ENCODE results near the gene SYT1. TPM values are rescaled to one million over a fixed set of nuclear protein-coding genes. Genes with fewer than 3 reads are reported as not detected.
A peak's percentile ranks its signal among the peaks of the same experiment; 100 is the strongest.

Gene SYT1
- total and polyA plus RNA-seq, 2 experiments from 2014 or later = 48.7 to 51.7 TPM

DNA sequence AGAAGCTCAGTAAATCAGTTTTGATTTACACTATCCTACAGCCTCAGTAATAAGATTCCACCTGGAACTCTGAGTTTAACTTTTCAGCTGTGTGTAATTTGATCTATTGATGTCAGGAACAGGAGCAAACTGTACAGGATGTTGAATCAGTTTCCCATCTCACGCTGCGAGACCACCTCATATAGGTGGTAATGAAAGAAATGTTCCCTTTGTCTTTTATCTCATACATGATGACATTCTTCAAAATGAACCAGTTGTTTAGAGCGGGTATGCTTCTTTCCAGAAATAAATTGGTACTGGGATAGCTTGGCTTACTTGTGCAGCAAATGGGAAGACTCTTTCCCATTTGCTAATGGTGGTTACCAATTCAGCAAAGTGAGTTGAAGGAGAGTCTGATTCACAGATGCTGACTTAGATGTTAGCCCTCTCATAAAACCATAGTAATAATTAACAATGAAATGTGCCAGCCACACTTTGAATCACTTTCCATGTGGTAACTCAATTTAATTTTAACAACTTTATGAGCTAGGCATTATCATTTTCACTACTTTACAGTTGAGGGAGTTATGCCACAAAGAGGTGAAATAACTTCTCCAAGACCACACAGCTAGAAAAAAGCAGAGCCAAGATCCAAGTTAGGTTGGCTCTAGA lies 574.7 kb downstream of the SYT1 start:
- H3K4me3 ChIP-seq = no peak overlapping the region
- H3K4me1 Mint-ChIP-seq = peaks cover 15% of the 10 kb centered on the region
- no peak overlapping the region for H3K27ac Mint-ChIP-seq
- no peaks in the 10 kb centered on the region for H4K20me1 ChIP-seq (replicated peaks; ENCODE audit: insufficient read depth)
- no peak overlapping the region for H3K4me2 ChIP-seq
- ATAC-seq = no peak
- H3K4me3 Mint-ChIP-seq = no peak overlapping the region
- H3K9me3 Mint-ChIP-seq = no peaks in the 10 kb centered on the region
- H3K36me3 ChIP-seq (ENCODE audit: insufficient read depth) = peaks cover under 1% of the 10 kb centered on the region; the same call in 1 of the 2 replicates
- no peaks in the 10 kb centered on the region for H3K27me3 Mint-ChIP-seq (ENCODE audit: insufficient read depth, low read depth, poor library complexity)
- TF ChIP-seq, protein P1, sequence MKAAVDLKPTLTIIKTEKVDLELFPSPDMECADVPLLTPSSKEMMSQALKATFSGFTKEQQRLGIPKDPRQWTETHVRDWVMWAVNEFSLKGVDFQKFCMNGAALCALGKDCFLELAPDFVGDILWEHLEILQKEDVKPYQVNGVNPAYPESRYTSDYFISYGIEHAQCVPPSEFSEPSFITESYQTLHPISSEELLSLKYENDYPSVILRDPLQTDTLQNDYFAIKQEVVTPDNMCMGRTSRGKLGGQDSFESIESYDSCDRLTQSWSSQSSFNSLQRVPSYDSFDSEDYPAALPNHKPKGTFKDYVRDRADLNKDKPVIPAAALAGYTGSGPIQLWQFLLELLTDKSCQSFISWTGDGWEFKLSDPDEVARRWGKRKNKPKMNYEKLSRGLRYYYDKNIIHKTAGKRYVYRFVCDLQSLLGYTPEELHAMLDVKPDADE (IDR thresholded peaks at IDR 0.05) = no peak
- TF ChIP-seq, protein P2, sequence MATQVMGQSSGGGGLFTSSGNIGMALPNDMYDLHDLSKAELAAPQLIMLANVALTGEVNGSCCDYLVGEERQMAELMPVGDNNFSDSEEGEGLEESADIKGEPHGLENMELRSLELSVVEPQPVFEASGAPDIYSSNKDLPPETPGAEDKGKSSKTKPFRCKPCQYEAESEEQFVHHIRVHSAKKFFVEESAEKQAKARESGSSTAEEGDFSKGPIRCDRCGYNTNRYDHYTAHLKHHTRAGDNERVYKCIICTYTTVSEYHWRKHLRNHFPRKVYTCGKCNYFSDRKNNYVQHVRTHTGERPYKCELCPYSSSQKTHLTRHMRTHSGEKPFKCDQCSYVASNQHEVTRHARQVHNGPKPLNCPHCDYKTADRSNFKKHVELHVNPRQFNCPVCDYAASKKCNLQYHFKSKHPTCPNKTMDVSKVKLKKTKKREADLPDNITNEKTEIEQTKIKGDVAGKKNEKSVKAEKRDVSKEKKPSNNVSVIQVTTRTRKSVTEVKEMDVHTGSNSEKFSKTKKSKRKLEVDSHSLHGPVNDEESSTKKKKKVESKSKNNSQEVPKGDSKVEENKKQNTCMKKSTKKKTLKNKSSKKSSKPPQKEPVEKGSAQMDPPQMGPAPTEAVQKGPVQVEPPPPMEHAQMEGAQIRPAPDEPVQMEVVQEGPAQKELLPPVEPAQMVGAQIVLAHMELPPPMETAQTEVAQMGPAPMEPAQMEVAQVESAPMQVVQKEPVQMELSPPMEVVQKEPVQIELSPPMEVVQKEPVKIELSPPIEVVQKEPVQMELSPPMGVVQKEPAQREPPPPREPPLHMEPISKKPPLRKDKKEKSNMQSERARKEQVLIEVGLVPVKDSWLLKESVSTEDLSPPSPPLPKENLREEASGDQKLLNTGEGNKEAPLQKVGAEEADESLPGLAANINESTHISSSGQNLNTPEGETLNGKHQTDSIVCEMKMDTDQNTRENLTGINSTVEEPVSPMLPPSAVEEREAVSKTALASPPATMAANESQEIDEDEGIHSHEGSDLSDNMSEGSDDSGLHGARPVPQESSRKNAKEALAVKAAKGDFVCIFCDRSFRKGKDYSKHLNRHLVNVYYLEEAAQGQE (IDR thresholded peaks at IDR 0.05; ENCODE audit: unreplicated experiment) = no peak
- TF ChIP-seq ZNF114 (CRISPR knock-in tag; IDR thresholded peaks at IDR 0.05) = no peak
- no peak for DNase-seq (ENCODE audit: low spot score)
- H3K27me3 ChIP-seq (ENCODE audit: insufficient read depth) = no peaks in the 10 kb centered on the region
- H3F3A ChIP-seq (replicated peaks; ENCODE audit: low read depth) = no peaks in the 10 kb centered on the region
- no peaks in the 10 kb centered on the region for H3K79me2 ChIP-seq (replicated peaks; ENCODE audit: insufficient read depth)
- peaks cover 3% of the 10 kb centered on the region; the same call in 1 of the 3 replicates for H3K36me3 Mint-ChIP-seq (ENCODE audit: low read depth)
- 0 out of 2 replicates have a peak, but pooled peaks cover 6% of the 10 kb centered on the region for H3K9me2 ChIP-seq (ENCODE audit: insufficient read depth)
- H3K4me1 ChIP-seq (ENCODE audit: insufficient read depth) = peaks cover 8% of the 10 kb centered on the region
- no peak overlapping the region for H2AFZ ChIP-seq
- no peak overlapping the region for H3K27ac ChIP-seq (ENCODE audit: low read depth)

DNA sequence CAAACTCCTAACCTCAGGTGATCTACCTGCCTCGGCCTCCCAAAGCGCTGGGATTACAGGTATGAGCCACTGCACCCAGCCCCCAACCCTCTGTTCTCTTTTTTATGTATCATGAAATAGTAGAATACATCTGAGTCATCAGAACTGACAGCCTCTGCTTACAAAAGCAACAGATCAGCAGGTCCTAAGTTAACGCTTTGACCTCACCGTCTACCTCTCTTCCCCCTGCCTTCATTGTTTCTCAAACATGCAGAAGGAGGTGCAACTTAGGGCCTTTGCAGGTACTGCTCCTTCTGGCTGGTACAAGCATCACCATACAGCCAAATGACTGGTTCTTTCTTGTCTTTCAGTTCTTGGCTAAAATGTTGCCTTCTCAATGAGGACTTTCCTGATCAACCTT lies 577.0 kb downstream of the SYT1 start:
- H3F3A ChIP-seq (replicated peaks; ENCODE audit: low read depth) = no peaks in the 10 kb centered on the region
- H3K79me2 ChIP-seq (replicated peaks; ENCODE audit: insufficient read depth) = no peaks in the 10 kb centered on the region
- H3K4me3 Mint-ChIP-seq = no peak overlapping the region
- H3K27me3 Mint-ChIP-seq (ENCODE audit: insufficient read depth, low read depth, poor library complexity) = no peaks in the 10 kb centered on the region
- DNase-seq (ENCODE audit: low spot score) = peak; percentile 31
- no peak overlapping the region for H3K27ac ChIP-seq (ENCODE audit: low read depth)
- H4K20me1 ChIP-seq (replicated peaks; ENCODE audit: insufficient read depth) = no peaks in the 10 kb centered on the region
- peaks cover 9% of the 10 kb centered on the region for H3K36me3 Mint-ChIP-seq (ENCODE audit: low read depth)
- H2AFZ ChIP-seq = no peak overlapping the region
- H3K4me1 Mint-ChIP-seq = peaks cover 15% of the 10 kb centered on the region
- no peak overlapping the region for H3K4me2 ChIP-seq
- peak; percentile 82 for ATAC-seq
- no peaks in the 10 kb centered on the region for H3K9me3 Mint-ChIP-seq
- H3K27ac Mint-ChIP-seq = peak overlapping the region; percentile 49; the same call in 1 of the 2 replicates
- no peak overlapping the region for H3K4me3 ChIP-seq
- no peaks in the 10 kb centered on the region for H3K27me3 ChIP-seq (ENCODE audit: insufficient read depth)
- peaks cover 10% of the 10 kb centered on the region for H3K36me3 ChIP-seq (ENCODE audit: insufficient read depth)
- H3K9me2 ChIP-seq (ENCODE audit: insufficient read depth) = 0 out of 2 replicates have a peak, but pooled peaks cover 6% of the 10 kb centered on the region
- peaks cover 8% of the 10 kb centered on the region for H3K4me1 ChIP-seq (ENCODE audit: insufficient read depth)
- TF ChIP-seq STAT1 (IDR thresholded peaks at IDR 0.05; ENCODE audit: unreplicated experiment) = no peak
- TF ChIP-seq ZNF114 (CRISPR knock-in tag; IDR thresholded peaks at IDR 0.05) = no peak
- TF ChIP-seq, protein P2 (IDR thresholded peaks at IDR 0.05; ENCODE audit: unreplicated experiment) = no peak
- no peak for TF ChIP-seq CREB1 (CRISPR knock-in tag; IDR thresholded peaks at IDR 0.05; ENCODE audit: low read depth)
- TF ChIP-seq JUNB (IDR thresholded peaks at IDR 0.05; ENCODE audit: unreplicated experiment) = no peak
- no peak for TF ChIP-seq NANOG (IDR thresholded peaks at IDR 0.05; ENCODE audit: borderline replicate concordance)
- TF ChIP-seq POLR2AphosphoS5 (IDR thresholded peaks at IDR 0.05; ENCODE audit: low read depth) = no peak
- TF ChIP-seq EZH2phosphoT487 (IDR thresholded peaks at IDR 0.05; ENCODE audit: unreplicated experiment) = no peak
- TF ChIP-seq, protein P1 (IDR thresholded peaks at IDR 0.05) = no peak
- TF ChIP-seq EZH2 (IDR thresholded peaks at IDR 0.05; ENCODE audit: low read depth, unreplicated experiment) = no peak
- TF ChIP-seq, protein P3, sequence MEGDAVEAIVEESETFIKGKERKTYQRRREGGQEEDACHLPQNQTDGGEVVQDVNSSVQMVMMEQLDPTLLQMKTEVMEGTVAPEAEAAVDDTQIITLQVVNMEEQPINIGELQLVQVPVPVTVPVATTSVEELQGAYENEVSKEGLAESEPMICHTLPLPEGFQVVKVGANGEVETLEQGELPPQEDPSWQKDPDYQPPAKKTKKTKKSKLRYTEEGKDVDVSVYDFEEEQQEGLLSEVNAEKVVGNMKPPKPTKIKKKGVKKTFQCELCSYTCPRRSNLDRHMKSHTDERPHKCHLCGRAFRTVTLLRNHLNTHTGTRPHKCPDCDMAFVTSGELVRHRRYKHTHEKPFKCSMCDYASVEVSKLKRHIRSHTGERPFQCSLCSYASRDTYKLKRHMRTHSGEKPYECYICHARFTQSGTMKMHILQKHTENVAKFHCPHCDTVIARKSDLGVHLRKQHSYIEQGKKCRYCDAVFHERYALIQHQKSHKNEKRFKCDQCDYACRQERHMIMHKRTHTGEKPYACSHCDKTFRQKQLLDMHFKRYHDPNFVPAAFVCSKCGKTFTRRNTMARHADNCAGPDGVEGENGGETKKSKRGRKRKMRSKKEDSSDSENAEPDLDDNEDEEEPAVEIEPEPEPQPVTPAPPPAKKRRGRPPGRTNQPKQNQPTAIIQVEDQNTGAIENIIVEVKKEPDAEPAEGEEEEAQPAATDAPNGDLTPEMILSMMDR (conservative IDR thresholded peaks at IDR 0.05; ENCODE audit: low read depth in 2 of 2) = no peak
